ENCODE results near the gene VPS16.

The VPS16 gene

GRCh38 chr20:2809690-2810089 is 30.9 kb upstream of the VPS16 start:
- Histone ChIP-seq H3K27ac (ENCODE audit: low read length) (no peak overlapping the region), H3K27me3 (ENCODE audit: low read depth, low read length) (peaks cover 21% of the 10 kb centered on the region; the same call in 1 of the 2 replicates), H3K9ac (ENCODE audit: low read length) (no peak overlapping the region), H3K4me1 (ENCODE audit: low read length) (no peaks in the 10 kb centered on the region), H2AFZ (ENCODE audit: low read depth, low read length) (no peak overlapping the region), H3K4me3 (ENCODE audit: low read length) (no peak overlapping the region), H3K4me2 (ENCODE audit: low read length) (no peak overlapping the region), H3K36me3 (replicated peaks; ENCODE audit: low read depth, low read length) (no peaks in the 10 kb centered on the region), H3K9me3 (ENCODE audit: insufficient read depth, low read length) (peaks cover 6% of the 10 kb centered on the region), H4K20me1 (ENCODE audit: insufficient read depth, low read length) (no peaks in the 10 kb centered on the region), H3K79me2 (ENCODE audit: low read length) (no peaks in the 10 kb centered on the region)
- TF ChIP-seq CTCF (IDR thresholded peaks at IDR 0.05; ENCODE audit: low read depth, low read length): no peak
- no peak for TF ChIP-seq EZH2phosphoT487 (IDR thresholded peaks at IDR 0.05; ENCODE audit: low read depth)

- Histone ChIP-seq H3K79me2 (ENCODE audit: low read length) (no peaks in the 10 kb centered on the region), H3K4me3 (ENCODE audit: low read length) (no peak overlapping the region), H3K27ac (ENCODE audit: low read length) (no peak overlapping the region), H3K4me1 (ENCODE audit: low read length) (no peaks in the 10 kb centered on the region), H2AFZ (ENCODE audit: low read depth, low read length) (no peak overlapping the region), H4K20me1 (ENCODE audit: insufficient read depth, low read length) (no peaks in the 10 kb centered on the region), H3K36me3 (replicated peaks; ENCODE audit: low read depth, low read length) (no peaks in the 10 kb centered on the region), H3K9ac (ENCODE audit: low read length) (no peak overlapping the region), H3K9me3 (ENCODE audit: insufficient read depth, low read length) (peaks cover 6% of the 10 kb centered on the region), H3K4me2 (ENCODE audit: low read length) (no peak overlapping the region), H3K27me3 (ENCODE audit: low read depth, low read length) (peaks cover 15% of the 10 kb centered on the region; the same call in 1 of the 2 replicates)
- TF ChIP-seq EZH2phosphoT487 (IDR thresholded peaks at IDR 0.05; ENCODE audit: low read depth) (no peak), CTCF (IDR thresholded peaks at IDR 0.05; ENCODE audit: low read depth, low read length) (no peak)
These were observed 28.4 kb upstream of the VPS16 start for GRCh38 chr20:2812189-2812588.

GRCh38 chr20:2814076-2814475 is 26.5 kb upstream of the VPS16 start:
- TF ChIP-seq CTCF (IDR thresholded peaks at IDR 0.05; ENCODE audit: low read depth, low read length) (no peak), EZH2phosphoT487 (IDR thresholded peaks at IDR 0.05; ENCODE audit: low read depth) (no peak)

GRCh38 chr20:2814587-2815051 is 25.9 kb upstream of the VPS16 start, which contains the start of gene C20orf141:
Gene C20orf141 (plus strand): TSS chr20:2814987. CDS start chr20:2815185, 198 bp downstream.
- H3K36me3 ChIP-seq (replicated peaks; ENCODE audit: low read depth, low read length): no peaks in the 10 kb centered on the region
- no peaks in the 10 kb centered on the region for H4K20me1 ChIP-seq (ENCODE audit: insufficient read depth, low read length)
- no peak within 1 kb of the TSS for H2AFZ ChIP-seq (ENCODE audit: low read depth, low read length)
- H3K4me3 ChIP-seq (ENCODE audit: low read length): no peak within 1 kb of the TSS
- no peak for TF ChIP-seq CTCF (IDR thresholded peaks at IDR 0.05; ENCODE audit: low read depth, low read length)
- TF ChIP-seq EZH2phosphoT487 (IDR thresholded peaks at IDR 0.05; ENCODE audit: low read depth): no peak
- no peaks in the 10 kb centered on the region for H3K79me2 ChIP-seq (ENCODE audit: low read length)
- peaks cover 8% of the 10 kb centered on the region; the same call in 1 of the 2 replicates for H3K27me3 ChIP-seq (ENCODE audit: low read depth, low read length)
- no peak within 1 kb of the TSS for H3K9ac ChIP-seq (ENCODE audit: low read length)
- H3K4me1 ChIP-seq (ENCODE audit: low read length): no peaks in the 10 kb centered on the region
- no peak within 1 kb of the TSS for H3K4me2 ChIP-seq (ENCODE audit: low read length)
- peaks cover 6% of the 10 kb centered on the region for H3K9me3 ChIP-seq (ENCODE audit: insufficient read depth, low read length)
- no peak within 1 kb of the TSS for H3K27ac ChIP-seq (ENCODE audit: low read length)

More at GRCh38 chr20:2814076-2814475, 26.5 kb upstream of the VPS16 start:
- Histone ChIP-seq H3K27me3 (ENCODE audit: low read depth, low read length) (peaks cover 8% of the 10 kb centered on the region; the same call in 1 of the 2 replicates), H3K9me3 (ENCODE audit: insufficient read depth, low read length) (peaks cover 6% of the 10 kb centered on the region), H3K4me2 (ENCODE audit: low read length) (no peak overlapping the region), H4K20me1 (ENCODE audit: insufficient read depth, low read length) (no peaks in the 10 kb centered on the region), H3K36me3 (replicated peaks; ENCODE audit: low read depth, low read length) (no peaks in the 10 kb centered on the region), H3K9ac (ENCODE audit: low read length) (no peak overlapping the region), H3K4me1 (ENCODE audit: low read length) (no peaks in the 10 kb centered on the region), H2AFZ (ENCODE audit: low read depth, low read length) (no peak overlapping the region), H3K4me3 (ENCODE audit: low read length) (no peak overlapping the region), H3K79me2 (ENCODE audit: low read length) (no peaks in the 10 kb centered on the region), H3K27ac (ENCODE audit: low read length) (no peak overlapping the region)

Measured in OCI-LY3 (cell line).